MM.1S (cell line): ENCODE data around the gene UBE2F.

Source experiments
- DNase-seq: peaks from one replicate; pipeline ENCODE4 v3.0.0-alpha.2; 2015
- H2AFZ ChIP-seq: fragments of 300-600 bp; sonication (generic); 2 replicates; pipeline ENCODE4 v1.6.0; 2016; ENCODE audit warnings: antibody characterized with exemption, low read length
- H3F3A ChIP-seq: fragments of 300-600 bp; sonication (generic); 2 replicates; pipeline ENCODE4 v1.6.1; 2016; ENCODE audit warnings: mild to moderate bottlenecking, antibody characterized with exemption, low read length, moderate library complexity, mixed read lengths; ENCODE audit not compliant: insufficient read depth
- H3K27ac ChIP-seq: fragments of 300-600 bp; sonication (generic); 2 replicates; pipeline ENCODE4 v1.5.1; 2016; ENCODE audit warnings: mild to moderate bottlenecking, low read length
- H3K27me3 ChIP-seq: fragments of 300-600 bp; sonication (generic); replicated peaks from 2 replicates; pipeline ENCODE4 v1.6.0; 2016; ENCODE audit warnings: low read length; ENCODE audit not compliant: insufficient read depth
- H3K36me3 ChIP-seq: fragments of 300-600 bp; sonication (generic); replicated peaks from 2 replicates; pipeline ENCODE4 v1.6.1; 2016; ENCODE audit warnings: mild to moderate bottlenecking, low read length, mixed read lengths; ENCODE audit not compliant: insufficient read depth
- H3K4me1 ChIP-seq: fragments of 300-600 bp; sonication (generic); 2 replicates; pipeline ENCODE4 v1.6.1; 2016; ENCODE audit warnings: low read length, mixed read lengths
- H3K4me2 ChIP-seq: fragments of 300-600 bp; sonication (generic); 2 replicates; pipeline ENCODE4 v1.6.0; 2016; ENCODE audit warnings: low read depth, low read length
- H3K4me3 ChIP-seq: fragments of 300-600 bp; sonication (generic); 2 replicates; pipeline ENCODE4 v1.5.1; 2016; ENCODE audit warnings: low read length, mixed read lengths
- H3K79me2 ChIP-seq: fragments of 300-600 bp; sonication (generic); 2 replicates; pipeline ENCODE4 v1.6.1; 2016; ENCODE audit warnings: mixed run types, low read length, mixed read lengths
- H3K9ac ChIP-seq: fragments of 300-600 bp; sonication (generic); 2 replicates; pipeline ENCODE4 v1.6.1; 2016; ENCODE audit warnings: low read length, mixed read lengths
- H3K9me2 ChIP-seq: fragments of 300-600 bp; sonication (generic); replicated peaks from 2 replicates; pipeline ENCODE4 v1.6.1; 2016; ENCODE audit warnings: mild to moderate bottlenecking, low read length, mixed read lengths; ENCODE audit not compliant: insufficient read depth
- H3K9me3 ChIP-seq: fragments of 300-600 bp; sonication (generic); replicated peaks from 2 replicates; pipeline ENCODE4 v1.6.1; 2016; ENCODE audit warnings: mild to moderate bottlenecking, low read length, mixed read lengths; ENCODE audit not compliant: insufficient read depth
- H4K20me1 ChIP-seq: fragments of 300-600 bp; sonication (generic); 2 replicates; pipeline ENCODE4 v1.6.1; 2016; ENCODE audit warnings: mild to moderate bottlenecking, low read length, moderate library complexity, mixed read lengths; ENCODE audit not compliant: insufficient read depth
- CTCF ChIP-seq: fragments of 300-600 bp; sonication (generic); IDR thresholded peaks from 2 replicates; pipeline ENCODE4 v1.5.1; 2016; ENCODE audit warnings: antibody characterized with exemption, low read length, mixed read lengths
- EZH2 ChIP-seq: fragments of 300-600 bp; sonication (generic); optimal IDR thresholded peaks from 2 replicates; pipeline ENCODE3; 2017; ENCODE audit warnings: low read depth, mild to moderate bottlenecking, antibody characterized with exemption, low read length, mixed read lengths
- EZH2phosphoT487 ChIP-seq: fragments of 300-600 bp; sonication (generic); IDR thresholded peaks from 2 replicates; pipeline ENCODE4 v1.6.1; 2018; ENCODE audit warnings: antibody characterized with exemption, low read length

Gene UBE2F

DNA sequence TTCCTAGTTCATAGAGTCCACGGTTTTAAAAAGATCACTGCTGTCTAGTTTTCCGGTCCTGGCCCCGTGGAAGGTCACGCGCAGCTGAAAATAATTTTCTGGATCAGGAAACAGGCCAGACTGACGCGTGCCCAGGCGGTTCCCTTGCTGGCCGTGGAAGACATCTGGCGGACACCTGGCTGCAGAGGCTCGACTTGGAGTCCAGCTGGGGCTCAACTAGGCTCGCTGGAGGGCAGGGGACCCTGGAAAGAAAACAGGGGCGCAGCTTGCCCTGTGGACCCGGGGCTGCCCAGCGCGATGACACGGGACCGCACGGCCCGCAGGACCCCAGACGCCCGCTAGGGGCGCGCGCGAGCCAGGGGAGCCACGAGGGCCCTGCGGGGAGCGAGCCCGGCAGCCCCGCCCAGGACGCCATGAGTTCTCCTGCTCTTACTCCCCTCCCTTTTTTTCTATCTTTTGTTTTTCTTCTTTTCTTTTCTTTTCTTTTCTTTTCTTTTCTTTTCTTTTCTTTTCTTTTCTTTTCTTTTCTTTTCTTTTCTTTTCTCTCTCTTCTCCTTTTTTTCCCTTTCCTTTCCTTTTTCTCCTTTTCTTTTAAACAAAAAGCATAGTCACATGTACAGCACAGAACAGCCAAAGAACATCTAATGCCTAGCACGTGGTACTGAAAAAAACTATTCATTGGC is 43.2 kb upstream of the UBE2F start:
- no peaks in the 10 kb centered on the region for H4K20me1 ChIP-seq
- peak overlapping the region; percentile 76 for H2AFZ ChIP-seq
- H3F3A ChIP-seq, result peaks cover 20% of the 10 kb centered on the region
- H3K9me3 ChIP-seq, result no peaks in the 10 kb centered on the region
- TF ChIP-seq CTCF (peak; percentile 86), EZH2 (no peak)
- no peaks in the 10 kb centered on the region for H3K79me2 ChIP-seq
- H3K27ac ChIP-seq, result peak overlapping the region; percentile 21; the same call in 1 of the 2 replicates
- peak overlapping the region; percentile 47; the same call in 1 of the 2 replicates for H3K9ac ChIP-seq
- peak overlapping the region; percentile 91 for H3K4me2 ChIP-seq
- no peaks in the 10 kb centered on the region for H3K36me3 ChIP-seq
- peak; percentile 74 for DNase-seq
- no peaks in the 10 kb centered on the region for H3K27me3 ChIP-seq
- peak overlapping the region; percentile 49 for H3K4me3 ChIP-seq
- H3K9me2 ChIP-seq, result no peaks in the 10 kb centered on the region
- peaks cover 22% of the 10 kb centered on the region for H3K4me1 ChIP-seq

DNA sequence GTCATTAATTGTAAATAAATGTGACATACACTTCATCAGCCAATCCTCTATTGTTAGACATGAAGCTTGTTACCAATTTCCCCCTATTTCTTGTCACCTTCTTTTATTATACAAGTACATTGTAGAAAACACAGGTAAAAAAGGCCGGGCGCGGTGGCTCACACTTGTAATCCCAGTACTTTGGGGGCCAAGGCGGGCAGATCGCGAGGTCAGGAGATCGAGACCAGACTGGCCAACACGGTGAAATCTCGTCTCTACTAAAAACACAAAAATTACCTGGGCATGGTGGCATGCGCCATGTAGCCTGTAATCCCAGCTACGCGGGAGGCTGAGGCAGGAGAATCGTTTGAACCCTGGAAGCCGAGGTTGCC is 42.7 kb upstream of the UBE2F start:
- Histone ChIP-seq H3K9me2 (no peaks in the 10 kb centered on the region), H2AFZ (peak overlapping the region; percentile 65; the same call in 1 of the 2 replicates), H3K4me3 (no peak overlapping the region), H3K9me3 (no peaks in the 10 kb centered on the region), H3K79me2 (no peaks in the 10 kb centered on the region), H3K4me1 (peaks cover 22% of the 10 kb centered on the region), H4K20me1 (no peaks in the 10 kb centered on the region), H3K27me3 (no peaks in the 10 kb centered on the region), H3F3A (peaks cover 20% of the 10 kb centered on the region), H3K36me3 (no peaks in the 10 kb centered on the region), H3K27ac (no peak overlapping the region), H3K9ac (no peak overlapping the region), H3K4me2 (peak overlapping the region; percentile 91)
- TF ChIP-seq EZH2 (no peak), CTCF (no peak), EZH2phosphoT487 (no peak)
- DNase-seq, result no peak

- Histone ChIP-seq H3K27me3 (no peaks in the 10 kb centered on the region), H3K9me2 (no peaks in the 10 kb centered on the region), H3K27ac (no peak overlapping the region), H3K79me2 (no peaks in the 10 kb centered on the region), H3K4me3 (no peak overlapping the region), H3K9ac (no peak overlapping the region), H3F3A (peaks cover 20% of the 10 kb centered on the region), H3K4me1 (peaks cover 26% of the 10 kb centered on the region), H3K9me3 (no peaks in the 10 kb centered on the region), H3K4me2 (no peak overlapping the region), H3K36me3 (no peaks in the 10 kb centered on the region), H2AFZ (no peak overlapping the region), H4K20me1 (no peaks in the 10 kb centered on the region)
- no peak for DNase-seq
- TF ChIP-seq CTCF, result no peak
These were observed 39.7 kb upstream of the UBE2F start for GRCh38 chr2:237927135-237927534.
